GM12878 (cell line): ENCODE results near the gene CD3D. TPM values are rescaled to one million over a fixed set of nuclear protein-coding genes. Genes with fewer than 3 reads are reported as not detected.

Experiments
- ATAC-seq: fragments of 200-7000 bp; cut with Tn5 transposase; 3 replicates; pipeline ENCODE4 v1.9.1; 2020; ENCODE audit warnings: mild to moderate bottlenecking, moderate library complexity
- BruUV-seq: library from RNA; stranded (reverse); fragments of 400-500 nt; replicated peaks from 2 replicates; lab custom pipeline; 2021; lab: Mats Ljungman, UMichigan
- CTCF ChIA-PET: fragments of 300-600 bp; sonication (Branson Sonifier 250); formaldehyde crosslinking; extraction: SDS; loops from one replicate; lab custom pipeline; 2021; ENCODE audit warnings: inconsistent platforms; lab: Yijun Ruan, JAX
- POLR2A ChIA-PET: fragments of 350-600 bp; formaldehyde crosslinking; extraction: SDS; loops from one replicate; lab custom pipeline; 2021; ENCODE audit warnings: inconsistent platforms; lab: Charles Lee
- RAD21 ChIA-PET: fragments of 300-600 bp; sonication (Branson Sonifier 250); formaldehyde crosslinking; loops from one replicate; lab custom pipeline; 2023; ENCODE audit warnings: antibody characterized with exemption; ENCODE audit not compliant: unreplicated experiment; lab: Charles Lee
- SMC1A ChIA-PET: fragments of 300-600 bp; sonication (Branson Sonifier 250); formaldehyde crosslinking; loops from one replicate; lab custom pipeline; 2023; ENCODE audit not compliant: unreplicated experiment, uncharacterized antibody; lab: Charles Lee
- DNase-seq: peaks from one replicate; pipeline ENCODE4 v3.0.0-alpha.2; 2011; ENCODE audit warnings: low read depth, low spot score
- FAIRE-seq: peaks from 3 replicates; lab custom pipeline; 2011; peaks lifted over from hg19 to GRCh38; lab: Jason Lieb, UNC
- H2AFZ ChIP-seq: 2 replicates; pipeline ENCODE4 v1.6.0; 2011; ENCODE audit warnings: low read depth, low read length, control low read depth; ENCODE audit not compliant: control insufficient read depth
- H3K27ac ChIP-seq: 2 replicates; pipeline ENCODE4 v1.5.1; 2011; ENCODE audit warnings: control low read depth; ENCODE audit not compliant: control insufficient read depth, insufficient read depth
- H3K27me3 ChIP-seq, 2 experiments: replicated peaks in 1 of 2; 2 replicates each; pipeline versions ENCODE4 v1.6.0 to v1.6.1; 2011; ENCODE audit warnings: low read length in 1 of 2; ENCODE audit not compliant: control insufficient read depth in 2 of 2, insufficient read depth in 2 of 2
- H3K36me3 ChIP-seq, 2 experiments: 2 replicates each; pipeline ENCODE4 v1.5.1; 2011; ENCODE audit warnings: low read length in 1 of 2; ENCODE audit not compliant: control insufficient read depth in 2 of 2, insufficient read depth in 2 of 2
- H3K4me1 ChIP-seq: 2 replicates; pipeline ENCODE4 v1.6.1; 2011; ENCODE audit warnings: mild to moderate bottlenecking, low read length, moderate library complexity, mixed read lengths; ENCODE audit not compliant: control insufficient read depth, insufficient read depth
- H3K4me2 ChIP-seq: 2 replicates; pipeline ENCODE4 v1.6.0; 2011; ENCODE audit warnings: control low read depth; ENCODE audit not compliant: control insufficient read depth, insufficient read depth
- H3K4me3 ChIP-seq: fragments of 200-600 bp; sonication (generic); 2 replicates; pipeline ENCODE4 v1.5.1; 2016
- H3K79me2 ChIP-seq: 2 replicates; pipeline ENCODE4 v1.6.0; 2011; ENCODE audit warnings: low read length; ENCODE audit not compliant: control insufficient read depth, insufficient read depth
- H3K9ac ChIP-seq: 2 replicates; pipeline ENCODE4 v1.8.0; 2011; ENCODE audit warnings: low read length, control low read depth, mixed read lengths; ENCODE audit not compliant: control insufficient read depth, insufficient read depth
- H3K9me3 ChIP-seq: replicated peaks from 3 replicates; pipeline ENCODE4 v1.5.1; 2011; ENCODE audit warnings: mild to moderate bottlenecking, low read length; ENCODE audit not compliant: control insufficient read depth, insufficient read depth
- H4K20me1 ChIP-seq: 2 replicates; pipeline ENCODE4 v1.6.0; 2011; ENCODE audit not compliant: control insufficient read depth, insufficient read depth
- DPF2 ChIP-seq: fragments of 450-650 bp; IDR thresholded peaks from 2 replicates; pipeline ENCODE4 v1.6.1; 2017; ENCODE audit warnings: mild to moderate bottlenecking
- EP300 ChIP-seq, 2 experiments: fragments of 150-350 bp in 1 of 2; IDR thresholded peaks; 2 replicates each; pipeline ENCODE4 v1.6.1; 2011 to 2012; ENCODE audit warnings: low read depth in 2 of 2, low read length in 2 of 2, borderline replicate concordance in 1 of 2, improper control_type of control experiment in 1 of 2, inconsistent platforms in 1 of 2; ENCODE audit not compliant: control insufficient read depth in 1 of 2
- ETV6 ChIP-seq, 2 experiments: fragments of 450-650 bp in 1 of 2; IDR thresholded peaks in 1 of 2; conservative IDR thresholded peaks in 1 of 2; 2 replicates each; pipeline ENCODE4 v1.6.1; 2014; ENCODE audit warnings: antibody characterized with exemption in 1 of 2, borderline replicate concordance in 1 of 2, low read depth in 1 of 2, mild to moderate bottlenecking in 1 of 2, moderate library complexity in 1 of 2
- KAT2A ChIP-seq: conservative IDR thresholded peaks from 2 replicates; pipeline ENCODE4 v1.6.1; 2011; ENCODE audit warnings: low read depth, low read length; ENCODE audit not compliant: control insufficient read depth
- MTA3 ChIP-seq: IDR thresholded peaks from 2 replicates; pipeline ENCODE4 v1.6.1; 2012; ENCODE audit warnings: low read length, inconsistent platforms, borderline replicate concordance
- NFYB ChIP-seq: IDR thresholded peaks from 2 replicates; pipeline ENCODE4 v1.6.1; 2011; ENCODE audit warnings: low read depth, mild to moderate bottlenecking, low read length, improper control_type of control experiment, moderate library complexity; ENCODE audit not compliant: insufficient read depth
- NR2C1 ChIP-seq: fragments of 450-650 bp; IDR thresholded peaks from 2 replicates; pipeline ENCODE4 v1.6.1; 2017; ENCODE audit warnings: antibody characterized with exemption, mild to moderate bottlenecking, moderate library complexity
- PKNOX1 ChIP-seq: fragments of 450-650 bp; IDR thresholded peaks from 2 replicates; pipeline ENCODE4 v1.6.1; 2016; ENCODE audit warnings: mild to moderate bottlenecking
- POLR2AphosphoS2 ChIP-seq: IDR thresholded peaks from 2 replicates; pipeline ENCODE4 v1.6.1; 2011; ENCODE audit warnings: low read depth, mild to moderate bottlenecking, low read length, improper control_type of control experiment, moderate library complexity
- RELA ChIP-seq: fragments of 450-650 bp; IDR thresholded peaks from 2 replicates; pipeline ENCODE4 v1.8.0; 2014; ENCODE audit warnings: borderline replicate concordance; ENCODE audit not compliant: partially characterized antibody
- RFX5 ChIP-seq: IDR thresholded peaks from 2 replicates; pipeline ENCODE4 v1.6.1; 2011; ENCODE audit warnings: low read depth, low read length, improper control_type of control experiment
- TCF3 ChIP-seq: IDR thresholded peaks from 2 replicates; pipeline ENCODE4 v1.6.1; 2012; ENCODE audit warnings: low read depth, mild to moderate bottlenecking, low read length, borderline replicate concordance; ENCODE audit not compliant: insufficient read depth
- YBX1 ChIP-seq: fragments of 450-650 bp; IDR thresholded peaks from 2 replicates; pipeline ENCODE4 v1.6.1; 2016; ENCODE audit warnings: antibody characterized with exemption
- ZNF207 ChIP-seq: fragments of 450-650 bp; IDR thresholded peaks from 2 replicates; pipeline ENCODE4 v1.6.1; 2014; ENCODE audit warnings: antibody characterized with exemption, mild to moderate bottlenecking, borderline replicate concordance
- WGBS: methylation state at CpG from one replicate; pipeline ENCODE4 v1.1.6; 2016; ENCODE audit warnings: low lambda C conversion rate; ENCODE audit not compliant: insufficient replicate concordance, insufficient coverage; ENCODE audit errors: missing lambda C conversion rate; 5-methylcytosine and 5-hydroxymethylcytosine counted together
- in situ Hi-C: fragments of 300-500 bp; cut with MboI; formaldehyde crosslinking; loops from 9 replicates; pipeline ENCODE4 v1.14.3; 2018; ENCODE audit warnings: mixed read lengths
- intact Hi-C: fragments of 100-400 bp; cut with micrococcal nuclease; formaldehyde crosslinking; loops from one replicate; pipeline ENCODE4 v1.14.2; 2022; ENCODE audit not compliant: unreplicated experiment
- polyA plus RNA-seq, 11 experiments: library from polyadenylated mRNA; depleted of rRNA in 4 of 11; unstranded in 6 of 11; stranded (reverse) in 5 of 11; fragments of >200 nt; fragmentation: Nextera tagmentation in 4 of 11; fragmentation: Illumina TruSeq in 1 of 11; extraction: Ambion mirVana in 4 of 11; extraction: Trizol in 1 of 11; gene quantifications; 1 replicate in 1 of 11; 2 replicates in 10 of 11; pipeline versions ENCODE4 v1.2.1 to v1.2.3, GENCODE V29; 2011 to 2016; ENCODE audit warnings: inconsistent platforms in 2 of 11, missing spikeins in 2 of 11, low read depth in 1 of 11
- total RNA-seq, 4 experiments: library from RNA; depleted of rRNA in 3 of 4; stranded (reverse); fragments of >200 nt in 3 of 4; fragmentation: Illumina TruSeq in 1 of 4; extraction: Trizol in 1 of 4; gene quantifications; 2 replicates each; pipeline versions ENCODE4 v1.2.1 to v1.2.3, GENCODE V29; 2013 to 2021

The CD3D gene
- total and polyA plus RNA-seq, 10 of the 15 experiments (the other 5 are each of a cell fraction or from before 2014, with no cell fraction given): 0.13 to 0.69 (median 0.29) TPM; not detected in 6

- no peak overlapping the region for H3K4me3 ChIP-seq
- in situ Hi-C loops (no loop called here), intact Hi-C loops (no loop called here)
- POLR2A ChIA-PET: no interaction called here
- no peaks in the 10 kb centered on the region for H4K20me1 ChIP-seq
- no peaks in the 10 kb centered on the region for H3K4me1 ChIP-seq
- DNase-seq: no peak
- no peak overlapping the region for H2AFZ ChIP-seq
- RAD21 ChIA-PET: no interaction called here
- no peaks in the 10 kb centered on the region for H3K27me3 ChIP-seq
- 100% methylated on average over 4 of the region's 4 CpGs for WGBS
- no peak overlapping the region for H3K4me2 ChIP-seq
- TF ChIP-seq EP300 (IDR thresholded peaks at IDR 0.05; ENCODE audit: borderline replicate concordance in 1 of 2, control insufficient read depth in 1 of 2, low read depth in 2 of 2, low read length in 2 of 2) (no peak), KAT2A (no peak), YBX1 (no peak), TCF3 (no peak), ZNF207 (no peak), MTA3 (no peak), ETV6 (conservative IDR thresholded peaks at IDR 0.05 in 1 of 2, IDR thresholded peaks at IDR 0.05 in 1 of 2; ENCODE audit: borderline replicate concordance in 1 of 2, low read depth in 1 of 2) (no peak), RFX5 (no peak), DPF2 (no peak), POLR2AphosphoS2 (no peak), NR2C1 (no peak), PKNOX1 (no peak), NFYB (no peak), RELA (no peak)
- TF ChIP-seq, all 136 proteins: peak for 0
- no peak overlapping the region for H3K27ac ChIP-seq
- H3K9ac ChIP-seq: no peak overlapping the region
- no TSS peak for BruUV-seq
- SMC1A ChIA-PET: no interaction called here
- ATAC-seq (no peak), FAIRE-seq (no peak)
- CTCF ChIA-PET: no interaction called here
- no peaks in the 10 kb centered on the region; the same call in 1 of the 2 replicates for H3K79me2 ChIP-seq
- no peaks in the 10 kb centered on the region for H3K9me3 ChIP-seq
- peaks cover 14 to 31% of the 10 kb centered on the region in 2 experiments for H3K36me3 ChIP-seq
Measured at GRCh38 chr11:118370774-118371173, 28.3 kb upstream of the CD3D start.
